ENCODE results near the gene MAGEF1. TPM values are rescaled to one million over a fixed set of nuclear protein-coding genes. Genes with fewer than 3 reads are reported as not detected.

MAGEF1 gene
- total and polyA plus RNA-seq, 9 of the 15 experiments (the other 6 are each of a cell fraction or from before 2014, with no cell fraction given): 1.5 to 39.1 (median 19.8) TPM

DNA sequence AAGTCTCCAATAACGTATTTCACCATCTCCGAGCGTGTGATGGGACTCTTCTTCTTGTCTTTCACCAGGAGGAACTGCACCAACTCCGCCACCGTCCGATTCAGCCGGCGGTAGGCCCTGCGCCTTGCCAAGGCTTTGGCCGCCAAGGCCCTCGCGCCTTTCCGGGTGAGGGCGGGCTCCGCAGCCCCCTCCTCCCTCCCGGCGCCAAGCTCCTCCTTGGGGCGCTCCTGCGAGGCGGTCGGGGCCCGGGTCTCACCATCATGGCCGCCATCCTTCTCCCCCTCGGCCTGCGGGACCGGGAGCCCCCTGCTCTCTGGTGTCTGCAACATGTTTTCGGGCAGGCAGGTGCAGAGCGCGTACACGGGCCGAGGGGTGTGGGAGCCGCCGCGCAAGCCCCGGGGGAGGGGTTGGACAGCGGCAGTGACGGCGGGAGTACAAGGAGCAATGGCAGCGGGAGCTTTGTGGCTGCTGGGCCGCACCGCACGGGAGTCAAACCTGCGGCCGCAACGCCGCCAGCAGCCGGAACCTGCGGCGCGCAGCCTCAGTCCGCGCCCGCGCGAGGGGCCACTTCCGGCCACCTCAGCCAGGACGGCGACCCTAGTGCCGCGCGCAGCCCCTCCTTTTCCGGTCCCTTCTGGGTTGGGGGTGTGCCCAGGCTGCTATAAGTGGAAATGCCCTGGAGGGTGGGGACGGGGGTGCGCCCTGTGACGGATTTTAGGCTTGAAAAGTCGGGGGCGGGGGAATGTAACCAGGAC, at the start of gene MAGEF1 (continued):
- TF ChIP-seq ZBTB1 (CRISPR knock-in tag; IDR thresholded peaks at IDR 0.05; ENCODE audit: borderline replicate concordance, low read depth) (peak; percentile 89; the same call in 1 of the 2 replicates), E2F3 (CRISPR knock-in tag; IDR thresholded peaks at IDR 0.05) (0 out of 2 replicates have a peak, but pooled peaks have one; percentile 20), RAD21 (CRISPR knock-in tag; conservative IDR thresholded peaks at IDR 0.05 in 1 of 2, IDR thresholded peaks at IDR 0.05 in 1 of 2) (no peak), SETDB1 (IDR thresholded peaks at IDR 0.05; ENCODE audit: low read length) (no peak), ZNF695 (CRISPR knock-in tag; IDR thresholded peaks at IDR 0.05) (no peak), MCM3 (IDR thresholded peaks at IDR 0.05) (no peak), RFX1 (IDR thresholded peaks at IDR 0.05) (no peak), CBX5 (IDR thresholded peaks at IDR 0.05; ENCODE audit: borderline replicate concordance, low read depth) (no peak), ESRRB (CRISPR knock-in tag; IDR thresholded peaks at IDR 0.05; ENCODE audit: borderline replicate concordance) (no peak), RBM17 (IDR thresholded peaks at IDR 0.05; ENCODE audit: borderline replicate concordance, low read depth, low read length) (no peak), TAF9B (IDR thresholded peaks at IDR 0.05; ENCODE audit: partially characterized antibody) (peak; percentile 54), GATAD2B (IDR thresholded peaks at IDR 0.05; ENCODE audit: borderline replicate concordance) (no peak), NBN (IDR thresholded peaks at IDR 0.05; ENCODE audit: low read depth) (no peak), GTF2A2 (tag; IDR thresholded peaks at IDR 0.05) (no peak), HLTF (IDR thresholded peaks at IDR 0.05) (no peak; the same call in 1 of the 2 replicates)
- TF ChIP-seq, protein P1, sequence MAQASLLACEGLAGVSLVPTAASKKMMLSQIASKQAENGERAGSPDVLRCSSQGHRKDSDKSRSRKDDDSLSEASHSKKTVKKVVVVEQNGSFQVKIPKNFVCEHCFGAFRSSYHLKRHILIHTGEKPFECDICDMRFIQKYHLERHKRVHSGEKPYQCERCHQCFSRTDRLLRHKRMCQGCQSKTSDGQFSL (CRISPR knock-in tag; IDR thresholded peaks at IDR 0.05): peak; percentile 81
- TF ChIP-seq, protein P1 (tag; IDR thresholded peaks at IDR 0.05): peak in 1 of 2 experiments; percentile 79; a peak in 2 of 4 replicates
- TF ChIP-seq, protein P2, sequence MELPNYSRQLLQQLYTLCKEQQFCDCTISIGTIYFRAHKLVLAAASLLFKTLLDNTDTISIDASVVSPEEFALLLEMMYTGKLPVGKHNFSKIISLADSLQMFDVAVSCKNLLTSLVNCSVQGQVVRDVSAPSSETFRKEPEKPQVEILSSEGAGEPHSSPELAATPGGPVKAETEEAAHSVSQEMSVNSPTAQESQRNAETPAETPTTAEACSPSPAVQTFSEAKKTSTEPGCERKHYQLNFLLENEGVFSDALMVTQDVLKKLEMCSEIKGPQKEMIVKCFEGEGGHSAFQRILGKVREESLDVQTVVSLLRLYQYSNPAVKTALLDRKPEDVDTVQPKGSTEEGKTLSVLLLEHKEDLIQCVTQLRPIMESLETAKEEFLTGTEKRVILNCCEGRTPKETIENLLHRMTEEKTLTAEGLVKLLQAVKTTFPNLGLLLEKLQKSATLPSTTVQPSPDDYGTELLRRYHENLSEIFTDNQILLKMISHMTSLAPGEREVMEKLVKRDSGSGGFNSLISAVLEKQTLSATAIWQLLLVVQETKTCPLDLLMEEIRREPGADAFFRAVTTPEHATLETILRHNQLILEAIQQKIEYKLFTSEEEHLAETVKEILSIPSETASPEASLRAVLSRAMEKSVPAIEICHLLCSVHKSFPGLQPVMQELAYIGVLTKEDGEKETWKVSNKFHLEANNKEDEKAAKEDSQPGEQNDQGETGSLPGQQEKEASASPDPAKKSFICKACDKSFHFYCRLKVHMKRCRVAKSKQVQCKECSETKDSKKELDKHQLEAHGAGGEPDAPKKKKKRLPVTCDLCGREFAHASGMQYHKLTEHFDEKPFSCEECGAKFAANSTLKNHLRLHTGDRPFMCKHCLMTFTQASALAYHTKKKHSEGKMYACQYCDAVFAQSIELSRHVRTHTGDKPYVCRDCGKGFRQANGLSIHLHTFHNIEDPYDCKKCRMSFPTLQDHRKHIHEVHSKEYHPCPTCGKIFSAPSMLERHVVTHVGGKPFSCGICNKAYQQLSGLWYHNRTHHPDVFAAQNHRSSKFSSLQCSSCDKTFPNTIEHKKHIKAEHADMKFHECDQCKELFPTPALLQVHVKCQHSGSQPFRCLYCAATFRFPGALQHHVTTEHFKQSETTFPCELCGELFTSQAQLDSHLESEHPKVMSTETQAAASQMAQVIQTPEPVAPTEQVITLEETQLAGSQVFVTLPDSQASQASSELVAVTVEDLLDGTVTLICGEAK (IDR thresholded peaks at IDR 0.05): peak; percentile 96
- TF ChIP-seq, protein P2 (CRISPR knock-in tag; IDR thresholded peaks at IDR 0.05): no peak
